MM.1S (cell line): ENCODE data around the gene BCAR3.

Source experiments
- CTCF ChIP-seq: fragments of 300-600 bp; sonication (generic); IDR thresholded peaks from 2 replicates; pipeline ENCODE4 v1.5.1; 2016; ENCODE audit warnings: antibody characterized with exemption, low read length, mixed read lengths
- EZH2 ChIP-seq: fragments of 300-600 bp; sonication (generic); optimal IDR thresholded peaks from 2 replicates; pipeline ENCODE3; 2017; ENCODE audit warnings: low read depth, mild to moderate bottlenecking, antibody characterized with exemption, low read length, mixed read lengths
- EZH2phosphoT487 ChIP-seq: fragments of 300-600 bp; sonication (generic); IDR thresholded peaks from 2 replicates; pipeline ENCODE4 v1.6.1; 2018; ENCODE audit warnings: antibody characterized with exemption, low read length

DNA sequence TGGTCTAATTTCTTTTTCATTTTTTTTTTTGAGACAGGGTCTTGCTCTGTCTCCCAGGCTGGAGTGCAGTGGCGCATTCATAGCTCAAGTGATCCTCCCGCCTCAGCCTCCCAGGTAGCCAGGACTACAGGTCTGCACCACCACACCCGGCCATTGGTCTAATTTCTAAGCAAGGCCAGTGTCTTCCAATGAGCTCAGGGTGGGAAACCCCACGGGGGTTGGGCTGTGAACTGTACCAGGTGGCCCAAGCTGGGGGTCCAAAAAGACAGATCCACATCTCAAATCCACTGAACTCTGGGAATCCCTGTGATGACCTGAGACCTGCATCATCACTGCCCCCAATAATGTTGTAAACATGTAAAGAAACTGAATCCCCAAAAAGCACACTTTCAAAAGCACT is 79.5 kb downstream of the BCAR3 start:
- no peak for TF ChIP-seq CTCF
- TF ChIP-seq EZH2: no peak
- TF ChIP-seq EZH2phosphoT487: no peak
